Stimulated activated CD4-positive, alpha-beta T cell treated with anti-CD3 and anti-CD28 coated beads, Interleukin-1b, Interleukin-23, amount 100 ng/mL, for 4 hours (primary cell): ENCODE results near the gene BHLHE23.

ENCODE experiments used
- DNase-seq, 2 donors: peaks; one replicate each; pipeline ENCODE4 v3.0.0-alpha.2; 2020; ENCODE audit warnings: low read depth in 2 of 2

The BHLHE23 gene

GRCh38 chr20:63006540-63007359, at the start of gene BHLHE23:
Gene BHLHE23 (minus strand): TSS chr20:63006964. CDS start chr20:63006774, 190 bp downstream.
- DNase-seq: no peak

DNA sequence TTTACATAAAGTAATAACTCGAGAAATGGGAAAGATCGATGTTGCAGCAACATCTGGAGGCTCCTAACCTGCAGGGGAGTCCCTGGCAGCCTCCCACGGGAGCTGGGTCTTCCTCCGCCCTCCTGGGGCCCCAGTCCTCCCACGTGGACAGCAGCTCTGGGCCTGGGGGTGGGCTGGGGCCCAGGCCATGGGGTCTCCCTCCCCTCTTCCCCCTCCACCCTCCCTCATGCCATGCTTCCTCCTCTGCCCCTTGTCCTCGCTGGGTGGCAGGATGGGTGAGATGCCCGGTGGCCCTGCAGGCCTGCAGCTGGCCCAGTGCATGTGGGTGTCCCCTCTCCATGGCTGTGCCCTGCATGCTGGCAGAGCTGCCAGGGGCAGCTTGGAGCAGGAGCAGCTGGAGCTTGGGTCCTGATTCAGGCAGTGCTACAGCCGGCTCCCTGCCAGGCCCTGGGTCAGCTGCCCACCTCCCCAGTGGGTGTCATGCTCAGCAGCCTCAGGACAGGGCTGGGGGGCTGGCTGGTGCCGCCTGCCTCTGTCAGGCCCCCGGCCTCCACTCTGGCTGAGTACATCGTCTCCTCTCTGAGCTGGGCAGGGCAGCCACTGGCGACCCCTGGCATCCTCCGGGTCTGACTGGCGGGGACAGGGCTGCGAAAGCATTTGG, 48.9 kb upstream of the BHLHE23 start:
- DNase-seq: no peak

DNA sequence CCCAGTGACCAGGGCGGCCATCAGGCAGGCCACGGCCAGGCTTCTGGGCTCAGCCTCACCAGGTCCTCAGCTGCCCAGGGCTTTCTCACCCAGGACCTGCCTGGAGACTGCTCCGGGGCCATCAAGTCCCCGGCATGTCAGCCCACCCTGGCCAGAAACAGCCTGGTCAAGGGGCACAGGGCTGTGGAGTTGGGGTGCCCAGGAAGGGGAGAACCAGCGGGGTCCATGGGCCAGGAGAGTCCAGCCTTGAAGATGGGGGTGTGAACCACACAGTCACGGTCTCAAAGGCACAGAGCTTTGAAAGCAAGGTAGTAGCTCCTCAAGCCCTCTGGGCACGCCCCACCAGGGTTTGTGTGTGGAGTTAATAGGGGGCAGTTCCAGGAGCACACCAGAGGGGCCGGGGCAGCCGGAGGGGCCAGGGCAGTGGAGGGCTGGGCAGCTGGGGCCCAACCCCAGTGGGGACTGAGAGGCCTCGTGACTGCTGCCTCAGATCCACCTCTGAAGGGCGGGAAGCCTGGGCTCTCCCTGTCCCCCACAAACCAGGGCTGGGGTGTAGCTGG, 48.0 kb upstream of the BHLHE23 start:
- no peak for DNase-seq

DNA sequence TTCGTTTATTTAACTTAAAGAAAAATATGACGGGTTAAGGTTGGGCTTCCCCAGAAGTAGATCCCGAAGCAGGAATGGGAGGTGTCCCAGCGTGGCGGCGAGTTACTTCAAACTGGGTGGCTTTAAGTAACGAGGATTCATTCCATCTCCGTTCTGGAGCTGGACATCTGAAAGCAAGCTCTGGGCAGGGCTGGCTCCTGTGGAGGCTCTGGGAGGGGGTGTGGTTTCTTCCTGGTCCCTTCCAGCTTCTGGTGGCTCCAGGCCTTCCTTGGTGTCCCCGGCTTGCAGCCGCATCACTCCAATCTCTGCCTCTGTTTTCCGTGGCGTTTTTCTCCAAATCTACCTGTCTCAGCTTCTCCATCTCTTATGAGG, 47.3 kb upstream of the BHLHE23 start:
- DNase-seq: no peak

GRCh38 chr20:63053432-63054102, 46.8 kb upstream of the BHLHE23 start:
- no peak for DNase-seq

GRCh38 chr20:63052571-63053431, 46.0 kb upstream of the BHLHE23 start:
- DNase-seq: no peak

GRCh38 chr20:63051911-63052310, 45.1 kb upstream of the BHLHE23 start:
- no peak for DNase-seq

GRCh38 chr20:63051186-63051860, 44.6 kb upstream of the BHLHE23 start:
- no peak for DNase-seq

GRCh38 chr20:63050406-63050805, 43.6 kb upstream of the BHLHE23 start:
- DNase-seq: no peak

DNA sequence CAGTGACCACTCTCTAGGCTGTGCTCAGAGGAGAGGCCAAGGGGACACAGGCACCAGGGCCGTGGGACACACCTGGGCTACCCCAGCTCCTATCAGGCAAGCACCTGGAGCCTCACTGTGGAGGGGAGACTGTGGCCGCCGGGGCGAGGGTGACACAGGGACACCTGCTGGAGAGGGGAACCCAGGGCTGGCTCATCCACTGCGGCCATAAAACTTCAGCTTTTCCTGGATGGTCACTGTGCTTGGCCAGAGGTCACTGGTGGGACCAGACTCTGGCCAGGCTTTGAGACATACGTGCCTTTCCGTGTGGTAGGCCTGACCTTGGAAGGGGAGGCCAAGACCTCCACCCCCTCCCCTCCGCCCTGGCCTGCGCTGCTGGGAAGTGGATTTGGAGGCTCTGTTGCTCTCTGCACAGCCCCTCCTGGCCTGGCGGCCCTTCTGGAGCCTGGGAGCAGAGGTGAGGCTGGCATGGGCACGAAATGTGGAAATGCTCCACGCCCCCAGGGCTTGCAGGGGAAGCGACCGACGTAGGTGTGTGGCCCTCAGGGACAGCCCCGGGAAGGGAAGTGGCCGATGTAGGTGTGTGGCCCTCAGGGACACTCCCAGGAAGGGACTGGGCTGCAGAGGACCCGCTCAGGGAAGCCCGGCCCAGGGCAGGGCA, 42.9 kb upstream of the BHLHE23 start:
- no peak for DNase-seq

DNA sequence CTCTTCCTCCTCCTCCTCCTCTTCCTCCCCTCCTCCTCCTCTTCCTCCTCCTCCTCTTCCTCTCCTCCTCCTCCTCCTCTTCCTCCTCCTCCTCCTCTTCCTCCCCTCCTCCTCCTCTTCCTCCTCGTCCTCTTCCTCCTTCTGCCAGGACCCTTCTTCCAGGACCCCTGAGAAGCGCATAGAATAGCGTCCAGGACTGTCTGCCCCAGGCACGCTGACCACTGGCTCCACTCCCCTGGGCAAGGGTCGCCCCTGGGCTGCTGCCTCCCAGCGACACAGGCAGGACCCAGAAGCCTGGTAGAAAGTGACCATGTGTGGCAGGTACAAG, 42.4 kb upstream of the BHLHE23 start:
- no peak for DNase-seq

- no peak for DNase-seq
Observed at GRCh38 chr20:63048516-63049190, 41.9 kb upstream of the BHLHE23 start.

DNA sequence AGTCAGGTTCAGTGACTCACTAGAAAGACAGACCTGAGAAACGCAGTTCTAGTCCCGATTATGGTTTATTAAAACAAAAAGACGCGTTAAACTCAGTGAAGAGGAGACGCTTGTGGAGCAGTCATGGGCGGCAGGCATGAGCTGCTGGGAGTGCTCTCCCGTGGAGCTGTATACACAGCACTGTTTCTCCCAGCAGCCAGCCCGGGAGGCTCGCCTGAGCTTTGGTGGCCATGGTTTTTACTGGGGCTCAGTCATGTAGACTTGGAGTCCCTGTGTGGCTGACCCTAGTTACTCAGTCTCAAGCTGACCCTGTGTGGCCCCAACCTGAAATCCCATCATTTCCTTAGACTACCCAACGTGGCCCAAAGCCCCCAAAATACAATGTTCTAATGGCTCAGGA, 41.2 kb upstream of the BHLHE23 start:
- DNase-seq: no peak

DNA sequence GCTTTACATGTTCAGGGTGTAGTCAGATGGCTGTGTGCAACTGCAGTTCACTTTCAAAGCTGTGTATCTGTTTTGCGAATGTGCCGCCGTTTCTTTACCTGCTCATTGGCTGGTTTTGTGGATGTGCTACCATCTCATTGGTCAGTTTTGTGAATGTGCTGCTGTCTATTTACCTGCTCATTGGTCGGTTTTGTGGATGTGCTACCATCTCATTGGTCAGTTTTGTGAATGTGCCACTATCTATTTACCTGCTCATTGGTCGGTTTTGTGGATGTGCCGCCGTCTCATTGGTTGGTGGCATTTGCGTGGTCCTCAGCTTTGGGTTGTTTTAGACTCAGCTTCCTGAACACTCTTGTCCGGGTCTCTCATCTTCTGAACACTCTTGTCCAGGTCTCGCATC, 40.5 kb upstream of the BHLHE23 start:
- no peak for DNase-seq

DNA sequence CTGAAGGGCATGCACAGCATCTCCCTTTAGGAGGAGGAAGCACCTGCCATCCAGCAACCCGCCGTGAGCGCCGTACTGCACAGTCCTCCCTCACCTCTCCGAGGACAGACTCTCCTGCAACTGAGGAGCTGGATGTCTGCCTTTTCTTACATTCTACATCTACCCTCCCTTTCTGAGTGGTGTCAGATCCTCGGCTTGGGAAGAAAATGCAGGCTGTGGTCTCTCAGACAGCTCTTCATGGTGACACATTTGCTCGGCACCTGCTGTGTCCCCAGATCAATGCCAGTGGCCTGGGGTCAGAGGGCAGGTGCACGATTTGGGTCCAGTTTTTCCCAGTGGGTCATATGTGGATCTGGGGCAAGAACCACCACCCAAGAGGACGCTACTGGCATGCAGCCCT, 40.1 kb upstream of the BHLHE23 start:
- DNase-seq: no peak

- no peak for DNase-seq
Observed at GRCh38 chr20:63045991-63046390, 39.2 kb upstream of the BHLHE23 start.

GRCh38 chr20:63045401-63045800, 38.6 kb upstream of the BHLHE23 start:
- no peak for DNase-seq

- no peak for DNase-seq
Observed at GRCh38 chr20:63044605-63045004, 37.8 kb upstream of the BHLHE23 start.

DNA sequence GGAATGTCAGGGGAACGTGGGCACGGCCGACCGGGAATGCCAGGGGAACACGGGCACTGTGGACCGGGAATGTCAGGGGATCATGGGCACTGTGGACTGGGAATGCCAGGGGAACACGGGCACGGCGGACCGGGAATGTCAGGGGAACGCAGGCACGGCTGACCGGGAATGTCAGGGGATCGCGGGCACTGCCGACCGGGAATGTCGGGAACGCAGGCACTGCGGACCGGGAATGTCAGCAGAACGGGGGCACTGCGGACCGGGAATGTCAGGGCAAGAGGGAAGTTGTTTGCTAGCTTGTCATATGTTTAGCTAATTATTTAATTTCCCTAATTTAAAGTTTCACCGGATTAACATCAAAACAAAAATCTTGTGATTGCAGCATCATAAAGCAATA, 37.4 kb upstream of the BHLHE23 start:
- no peak for DNase-seq
